ENCODE data around the gene ACOXL.

ACOXL gene

DNA sequence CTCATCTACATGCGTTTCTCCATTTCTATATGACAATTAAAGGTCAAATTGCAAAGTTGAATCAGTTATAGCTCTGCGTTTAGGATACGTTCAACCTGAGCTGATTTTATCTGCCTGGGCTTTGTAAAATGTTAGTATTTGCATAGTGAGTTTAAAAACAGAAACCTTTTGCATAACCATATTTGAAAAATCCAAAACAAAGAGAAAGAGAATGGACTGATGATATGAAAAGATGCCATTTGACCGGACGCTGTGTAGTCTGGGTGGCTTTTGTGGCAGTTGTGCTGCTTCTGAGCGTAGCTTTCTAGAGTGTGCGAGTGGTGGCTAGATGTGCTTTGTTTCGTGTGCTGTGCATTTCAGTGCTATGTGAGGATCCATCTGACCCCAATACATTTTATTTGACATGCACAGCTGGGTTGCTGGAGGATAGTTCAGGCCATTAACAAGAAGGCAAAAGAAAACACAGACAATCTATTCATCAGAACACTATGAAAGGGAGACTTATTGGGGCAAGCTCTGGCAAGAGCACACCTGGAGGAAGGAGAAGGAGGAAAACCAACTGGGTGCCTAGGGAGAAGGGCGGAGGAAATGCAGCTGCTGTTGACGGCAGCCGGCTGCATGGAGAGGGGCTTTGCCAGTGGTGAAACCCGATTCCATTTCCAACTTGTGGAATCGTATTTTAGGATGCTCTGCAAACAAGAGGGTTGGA is 126.8 kb downstream of the ACOXL start:
- DNase-seq = no peak

GRCh38 chr2:110860630-110861029 is 128.3 kb downstream of the ACOXL start:
- no peak for DNase-seq

DNA sequence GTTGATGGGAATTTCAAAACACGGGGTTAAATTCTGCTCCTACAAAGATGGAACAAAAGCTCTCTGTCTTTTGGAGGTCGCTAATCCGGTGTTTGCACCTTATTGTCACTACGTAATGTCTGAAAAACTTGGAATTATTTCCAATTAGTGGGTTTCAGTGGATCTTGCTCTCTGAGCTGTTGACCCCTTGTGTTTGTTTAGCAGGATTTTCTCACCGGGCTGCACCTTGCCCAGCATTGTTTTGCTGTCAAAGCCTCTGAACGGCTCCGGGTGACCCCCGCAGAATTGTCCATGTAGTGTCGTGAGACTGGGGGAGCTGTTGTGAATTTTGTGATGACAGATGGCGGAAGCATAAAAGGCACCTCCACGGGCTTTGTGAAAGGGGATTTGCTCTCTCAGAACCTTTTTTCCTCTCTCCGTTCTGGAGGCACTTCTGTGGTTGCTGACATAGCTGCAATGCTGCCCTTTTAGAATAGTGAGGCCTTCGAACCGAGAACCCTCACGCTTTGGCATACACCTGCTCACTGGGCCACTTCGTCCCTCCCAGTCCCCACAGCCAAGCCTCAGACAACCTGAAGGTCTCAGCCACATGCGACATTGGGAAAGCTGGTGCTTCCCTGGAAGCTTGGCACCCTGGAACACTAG is 129.4 kb downstream of the ACOXL start:
- DNase-seq = no peak

DNA sequence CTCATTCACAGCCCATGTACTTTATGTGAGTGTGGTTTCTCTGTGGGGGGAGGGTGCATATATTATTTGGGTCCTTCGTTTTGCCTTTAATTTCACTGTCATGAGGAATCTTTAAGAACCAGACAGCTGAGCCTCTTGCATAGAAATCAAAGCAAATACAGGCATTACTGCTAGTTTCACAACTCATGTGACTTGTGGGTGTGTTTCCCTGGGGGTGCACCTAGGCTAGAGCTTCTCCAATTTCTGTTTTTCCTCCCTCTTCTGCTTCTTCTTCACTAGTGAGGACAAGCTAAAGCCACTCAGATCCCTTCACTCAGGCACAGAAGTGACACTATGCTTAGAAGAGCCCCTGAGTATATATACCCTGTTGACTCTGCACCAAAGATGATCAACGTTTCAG is 131.4 kb downstream of the ACOXL start:
- no peak for DNase-seq

DNA sequence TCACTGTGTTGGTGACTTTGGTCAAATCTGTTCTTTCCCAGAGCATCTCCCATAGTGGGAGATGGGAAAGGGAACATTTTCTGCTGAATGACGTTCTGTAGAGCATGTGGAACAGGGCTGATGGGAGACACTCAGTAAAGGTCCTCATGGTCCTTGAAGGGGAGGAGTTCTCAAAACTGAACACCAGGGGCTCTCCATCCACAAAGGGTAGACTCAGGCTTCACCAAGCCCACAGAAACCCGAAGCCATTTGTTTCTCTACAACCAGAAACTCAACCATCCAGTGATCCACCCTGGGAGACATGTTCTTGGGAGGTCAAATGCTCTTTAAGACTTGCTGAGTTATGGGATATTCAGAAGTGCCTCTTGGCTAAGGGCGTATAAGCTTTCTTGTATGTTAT is 131.8 kb downstream of the ACOXL start:
- no peak for DNase-seq

DNA sequence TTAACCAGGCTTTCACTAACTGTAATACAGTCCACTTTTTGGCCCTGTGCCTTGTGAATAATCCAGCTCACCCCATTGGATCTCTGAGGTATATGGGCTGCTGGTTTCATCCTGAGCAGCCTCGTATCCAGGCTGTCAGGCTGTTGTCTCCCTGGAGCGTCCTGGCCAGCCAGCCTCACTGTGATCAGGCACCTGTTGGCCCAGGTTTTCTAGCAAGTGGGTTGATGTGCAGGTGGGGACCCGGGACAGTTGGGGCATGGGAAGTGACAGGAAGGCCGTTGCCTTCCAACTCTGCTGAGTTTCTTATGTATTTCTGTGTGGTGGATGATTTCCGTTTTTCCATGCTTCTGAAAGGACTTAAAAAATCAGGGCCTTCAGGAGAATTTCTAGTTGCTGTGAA is 132.4 kb downstream of the ACOXL start:
- DNase-seq = no peak

DNA sequence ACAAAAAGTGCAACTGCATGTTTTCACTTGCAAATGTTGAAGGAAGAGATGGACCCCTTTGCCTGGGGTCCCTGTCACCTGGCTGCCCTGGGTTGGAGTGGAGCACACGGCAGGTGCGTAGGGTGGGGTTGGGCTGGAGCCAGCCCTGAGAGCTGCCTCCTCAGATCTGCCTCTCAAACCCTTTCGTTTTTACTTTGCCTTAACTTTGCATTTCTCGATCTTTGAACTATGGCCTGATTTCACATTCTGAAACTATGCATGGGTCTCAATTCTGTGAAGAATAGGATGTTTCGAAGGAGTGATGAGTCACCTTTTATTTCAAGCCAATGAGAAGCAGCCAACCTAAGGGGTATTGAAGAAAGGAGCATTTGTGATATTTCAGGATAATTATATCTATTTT is 132.8 kb downstream of the ACOXL start:
- DNase-seq = no peak

DNA sequence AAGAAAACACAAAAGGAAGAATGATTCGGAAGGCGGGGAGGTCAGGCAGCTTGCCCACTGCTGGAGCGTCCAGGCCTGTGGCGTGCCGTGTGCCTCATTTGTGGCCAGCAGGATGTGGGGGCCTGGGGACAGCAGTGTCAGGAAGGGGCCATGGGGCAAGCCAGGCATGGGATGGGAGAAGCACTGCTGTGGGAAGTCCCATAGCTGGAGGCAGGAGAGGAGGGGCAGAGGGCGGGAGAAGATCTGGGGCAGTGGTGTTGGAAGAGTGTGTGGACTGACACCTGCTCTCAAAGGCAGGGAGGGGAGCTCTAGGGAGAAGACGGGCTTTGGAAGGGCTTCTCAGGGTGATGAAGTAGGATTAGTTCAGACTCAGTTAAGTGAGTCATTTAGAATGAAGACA is 133.7 kb downstream of the ACOXL start:
- no peak for DNase-seq

- DNase-seq = no peak
These were observed 134.1 kb downstream of the ACOXL start for GRCh38 chr2:110866466-110866865.

DNA sequence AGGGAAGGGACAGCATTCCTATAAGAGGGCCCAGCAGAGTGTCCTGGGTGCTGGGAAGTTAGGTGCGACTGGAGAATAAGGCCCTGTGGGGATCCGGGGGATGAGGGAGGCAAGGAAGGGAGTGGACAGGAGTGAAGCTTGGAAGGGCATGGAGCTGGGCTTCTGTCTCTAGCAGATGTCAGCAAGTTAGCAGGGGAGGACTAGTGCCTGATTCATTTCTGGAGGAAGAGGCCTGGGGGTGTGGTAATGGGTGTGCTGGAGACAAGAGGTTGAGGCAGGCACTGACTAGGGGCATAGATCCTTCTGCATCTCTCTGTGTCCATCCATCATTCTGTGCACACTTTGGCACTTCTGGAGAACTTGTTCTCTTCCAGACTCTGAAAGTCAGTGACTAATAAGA is 134.7 kb downstream of the ACOXL start:
- no peak for DNase-seq

GRCh38 chr2:110868971-110869370 is 136.6 kb downstream of the ACOXL start:
- no peak for DNase-seq

DNA sequence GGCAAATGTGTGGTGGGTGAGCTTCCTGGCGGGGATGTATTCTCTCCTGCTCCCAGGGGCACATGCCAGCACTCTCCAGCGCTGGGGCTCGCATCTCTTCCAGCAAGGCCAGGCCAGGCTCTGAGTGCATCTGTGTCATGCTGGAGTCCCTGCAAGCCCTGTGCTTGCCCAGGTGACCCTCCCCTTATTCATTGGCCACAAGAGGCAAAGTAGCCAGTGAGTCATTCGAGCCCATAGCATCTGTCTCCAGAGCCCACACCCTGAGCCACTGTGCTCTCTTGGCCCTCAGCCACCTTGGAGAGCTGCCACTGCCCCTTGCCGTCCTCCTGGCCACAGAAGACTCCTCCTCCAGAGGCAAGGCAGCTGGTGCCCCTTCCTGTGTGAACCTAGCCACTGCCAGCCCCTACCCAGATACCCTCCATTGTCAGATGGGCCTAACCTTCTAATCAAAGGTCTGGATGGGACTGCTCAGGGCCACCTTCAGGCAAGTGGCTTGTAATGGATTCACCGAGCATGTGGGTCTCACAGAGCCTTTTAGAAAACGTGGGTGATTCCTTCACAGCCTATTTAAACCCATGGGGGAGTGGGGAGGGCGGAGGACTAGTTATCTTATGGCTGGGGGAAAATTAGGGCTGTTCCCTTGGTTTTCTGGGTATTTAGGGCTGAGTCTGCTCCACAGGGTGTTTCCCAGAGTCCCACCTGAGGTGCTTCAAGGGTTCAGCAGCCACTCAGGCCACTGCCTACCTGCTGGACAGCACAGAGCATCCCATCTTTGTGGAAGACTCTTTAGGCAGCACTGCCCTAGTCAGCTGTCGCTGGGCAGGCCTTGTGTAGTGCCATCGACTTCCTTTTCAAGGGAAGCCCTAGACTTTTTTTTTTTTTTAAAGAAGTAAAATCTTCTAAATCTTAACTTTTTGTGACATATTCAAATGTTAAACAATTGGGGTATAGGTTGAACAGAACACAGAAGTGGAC is 137.4 kb downstream of the ACOXL start:
- no peak for DNase-seq

DNA sequence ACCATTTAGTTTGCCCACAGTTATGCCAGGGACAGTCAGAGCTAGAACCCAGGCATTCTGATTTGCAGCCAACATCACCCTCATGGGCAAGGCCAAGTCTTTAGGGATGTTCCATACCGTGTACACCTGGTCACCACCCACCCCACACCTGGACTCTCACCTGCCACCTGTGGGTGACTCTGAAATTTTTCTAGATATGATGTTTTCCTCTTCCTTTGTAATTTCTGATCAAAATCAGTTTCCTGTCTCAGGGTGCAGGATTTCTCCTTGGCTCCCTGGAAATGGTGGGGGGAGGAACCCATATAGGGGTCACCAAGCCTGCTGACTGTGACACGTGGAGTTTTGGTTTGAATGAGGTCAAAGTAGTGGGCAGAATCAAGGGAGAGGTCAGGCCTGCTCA is 138.2 kb downstream of the ACOXL start:
- no peak for DNase-seq

DNA sequence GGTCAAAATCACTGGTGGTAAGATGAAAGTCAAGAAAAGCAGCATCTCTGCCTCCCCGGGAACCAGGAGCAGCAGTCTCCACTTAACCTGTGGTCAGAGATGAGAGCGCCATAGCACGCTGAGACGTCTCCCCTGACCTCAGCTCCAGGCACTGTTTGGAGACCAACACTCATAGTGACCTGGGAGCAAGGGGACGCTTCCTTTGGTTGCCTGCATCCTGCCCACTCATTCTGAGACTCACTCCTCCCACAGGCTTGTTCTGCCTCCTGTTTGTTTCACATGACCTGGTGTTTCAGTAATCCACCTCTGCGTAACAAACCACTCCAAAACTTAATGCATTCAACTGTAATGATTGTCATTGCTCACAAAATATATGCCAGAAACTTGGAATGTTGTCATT is 139.3 kb downstream of the ACOXL start:
- DNase-seq = no peak

- DNase-seq = no peak
These were observed 140.1 kb downstream of the ACOXL start for GRCh38 chr2:110872521-110872920.

GRCh38 chr2:110873056-110873502 is 140.7 kb downstream of the ACOXL start:
- DNase-seq = no peak

DNA sequence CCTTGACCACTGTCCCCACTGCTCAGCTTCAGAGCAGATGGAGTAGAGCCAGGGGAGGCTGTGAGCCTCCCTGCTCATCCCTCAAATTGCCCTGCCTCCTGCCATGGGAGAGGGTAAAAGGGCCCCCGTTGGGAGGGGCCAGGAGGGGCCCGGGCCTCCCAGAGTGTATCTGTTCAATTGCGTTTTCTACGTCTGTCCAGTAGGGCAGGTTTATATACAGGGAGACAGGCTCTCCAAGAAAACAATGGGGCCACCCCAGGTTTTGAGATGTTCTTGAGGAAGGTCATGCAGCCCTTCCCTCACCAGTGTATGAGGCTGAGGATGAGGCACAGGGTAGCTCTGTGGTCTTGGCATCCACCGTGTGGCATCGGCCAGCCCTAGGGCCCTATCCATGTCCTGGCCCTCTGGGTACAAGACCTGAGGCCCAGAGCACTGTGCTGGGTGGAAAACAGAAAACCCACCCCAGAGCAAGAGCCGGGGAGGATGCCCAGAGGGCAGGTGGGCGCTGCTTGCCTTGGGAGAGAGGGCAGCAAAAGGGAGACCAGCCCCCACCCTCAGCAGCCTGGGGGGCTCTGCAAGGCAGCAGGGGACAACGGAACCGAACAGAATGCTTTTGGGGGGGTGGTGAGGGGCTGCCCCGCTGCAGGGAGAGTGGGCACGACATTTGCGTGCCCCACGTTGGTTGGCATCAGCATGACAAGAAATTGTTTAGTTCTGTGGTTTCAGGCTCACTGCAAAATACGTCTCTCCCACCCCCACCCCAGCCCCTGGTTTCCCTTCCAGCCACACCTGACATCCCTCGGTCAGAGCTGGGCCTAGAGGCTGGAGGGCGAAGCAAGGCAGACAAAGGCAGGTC is 141.5 kb downstream of the ACOXL start:
- no peak for DNase-seq

GRCh38 chr2:110874453-110875383 is 142.3 kb downstream of the ACOXL start:
- DNase-seq = no peak

- DNase-seq = no peak
These were observed 143.0 kb downstream of the ACOXL start for GRCh38 chr2:110875384-110875725.

DNA sequence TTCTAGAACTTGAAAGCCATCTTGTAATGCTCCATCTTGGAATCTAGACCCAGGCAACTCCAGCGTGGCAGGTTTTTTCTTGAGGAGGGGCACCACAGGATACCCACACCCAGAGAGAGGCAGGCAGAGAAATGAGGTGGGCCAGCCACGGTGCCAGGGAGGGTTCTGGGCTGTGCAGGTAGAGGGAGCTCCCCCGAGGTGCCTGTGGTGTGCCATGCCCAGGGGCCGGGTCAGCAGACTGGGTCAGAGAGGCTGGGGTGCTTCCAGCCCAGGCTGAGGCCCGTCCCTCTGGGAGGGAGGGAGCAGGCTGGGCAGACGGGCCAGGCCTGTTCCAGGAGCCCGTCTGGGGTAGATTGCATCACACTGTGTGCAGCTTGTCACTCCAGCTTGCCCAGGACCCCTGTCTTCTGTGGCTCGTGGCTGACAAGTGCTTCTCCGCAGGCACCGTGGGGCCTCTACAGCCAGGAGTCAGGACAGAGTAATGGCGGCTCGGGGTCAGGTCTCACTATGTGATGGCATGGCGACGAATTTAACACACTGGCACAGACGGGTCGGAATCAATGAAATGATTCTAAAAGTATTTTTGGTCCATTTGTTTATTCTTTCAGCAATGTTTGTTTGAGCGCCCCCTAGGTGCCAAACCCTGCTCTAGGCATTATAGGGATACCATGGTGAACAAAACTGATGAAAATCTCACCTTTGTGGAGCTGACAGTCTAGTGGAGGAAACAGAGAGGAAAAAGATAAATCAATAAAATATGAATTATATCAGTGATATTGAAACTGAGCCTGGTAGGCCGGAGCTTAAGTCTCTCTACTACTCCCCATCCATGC is 144.0 kb downstream of the ACOXL start:
- no peak for DNase-seq

All from activated CD4-positive, alpha-beta T cell treated with anti-CD3 and anti-CD28 coated beads, Interleukin-2, amount 50 U/mL, for 4 hours (primary cell).